GM03348 (cell line): ENCODE results near the gene CCDC102B.
A peak's percentile ranks its signal among the peaks of the same experiment; 100 is the strongest.

ENCODE experiments used
- DNase-seq: peaks from one replicate; pipeline ENCODE4 v3.0.0; 2012; ENCODE audit warnings: low spot score

Gene CCDC102B

DNA sequence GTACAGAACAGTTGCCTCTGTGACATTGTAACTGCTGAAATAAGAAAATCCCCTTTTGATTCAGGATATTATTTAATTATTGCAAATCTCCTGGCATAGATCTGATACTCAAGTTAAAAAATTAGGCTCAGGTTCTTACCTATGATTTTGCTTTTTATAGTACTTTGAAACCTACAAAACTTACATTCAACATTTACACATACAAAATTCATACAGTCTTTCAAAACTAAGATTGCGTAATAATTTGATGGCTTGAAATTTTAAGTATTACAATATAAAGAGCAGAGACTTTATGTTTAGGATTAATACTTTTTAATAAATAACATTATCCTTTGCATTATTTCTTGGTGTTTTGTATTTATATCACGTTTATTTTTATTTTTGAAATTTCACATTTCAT, 291.1 kb downstream of the CCDC102B start:
- DNase-seq: no peak

DNA sequence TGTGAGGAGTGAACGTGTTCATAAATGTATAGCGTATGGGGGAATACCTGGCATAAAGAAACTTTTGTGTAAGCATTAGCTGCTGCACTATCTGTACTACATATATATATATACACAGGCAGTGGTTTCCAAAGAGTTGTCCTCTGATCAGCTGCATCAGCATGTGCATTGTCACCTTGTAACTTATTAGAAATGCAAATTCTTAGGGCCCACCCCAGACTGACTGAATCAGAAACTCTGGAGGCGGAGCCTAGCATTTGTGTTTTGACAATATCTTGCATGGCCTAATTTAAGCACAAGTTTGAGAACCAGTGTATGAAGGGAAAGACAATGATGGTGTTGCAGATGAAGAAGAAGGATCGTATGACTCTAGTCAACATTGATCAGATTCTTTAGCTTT, 299.5 kb downstream of the CCDC102B start:
- DNase-seq: no peak

DNA sequence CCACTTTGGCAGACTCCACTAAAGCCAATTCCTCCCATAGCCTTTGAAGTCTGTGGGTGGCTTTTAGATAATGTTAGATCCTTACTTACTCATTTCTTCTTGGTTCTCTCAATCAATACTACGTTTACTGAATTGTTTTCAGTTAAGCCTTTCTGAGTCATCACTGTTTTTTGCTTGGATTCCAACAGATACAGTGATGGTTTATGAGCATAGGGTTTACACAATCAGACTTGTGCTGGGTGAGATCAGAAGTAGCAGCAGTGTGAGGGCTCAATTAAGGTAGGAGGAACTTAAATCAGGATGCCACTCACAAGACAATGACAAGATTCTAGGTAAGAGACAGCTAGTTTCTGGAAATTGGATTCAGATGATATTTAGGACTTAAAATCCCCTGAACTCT, 305.1 kb downstream of the CCDC102B start:
- peak; percentile 7 for DNase-seq
